DOHH2 (cell line): ENCODE measurements around the gene DUSP16.

ENCODE experiments used
- EZH2phosphoT487 ChIP-seq: fragments of 200-600 bp; sonication (generic); IDR thresholded peaks from 2 replicates; pipeline ENCODE4 v1.6.1; 2017; ENCODE audit warnings: borderline replicate concordance, mild to moderate bottlenecking, antibody characterized with exemption, low read length, moderate library complexity, mixed read lengths
- TF ChIP-seq, protein P1 (sequence below): fragments of 200-600 bp; sonication (generic); IDR thresholded peaks from one replicate; pipeline ENCODE4 v1.5.1; 2014; ENCODE audit warnings: antibody characterized with exemption, mild to moderate bottlenecking, low read depth, low read length; ENCODE audit not compliant: poor library complexity, severe bottlenecking

DNA sequence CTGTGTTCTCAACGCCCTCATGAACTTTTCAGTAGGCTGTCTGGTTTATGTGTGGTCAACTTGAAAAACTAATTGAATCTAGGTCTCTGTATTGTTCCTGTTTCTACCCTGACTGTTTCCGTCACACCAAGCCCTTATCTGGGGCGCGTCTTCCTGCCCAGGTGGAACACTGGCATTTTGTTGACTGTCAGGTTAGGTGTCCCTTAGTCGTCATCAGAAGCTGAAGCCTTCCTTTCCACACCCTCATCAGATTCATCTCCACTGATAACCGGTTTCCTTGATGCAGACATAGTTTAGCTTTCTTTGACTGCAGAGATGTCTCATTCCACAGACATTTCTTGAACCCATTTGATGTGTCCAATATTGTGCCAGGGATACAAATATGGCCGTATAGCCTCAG is 96.5 kb downstream of the DUSP16 start:
- TF ChIP-seq, protein P1, sequence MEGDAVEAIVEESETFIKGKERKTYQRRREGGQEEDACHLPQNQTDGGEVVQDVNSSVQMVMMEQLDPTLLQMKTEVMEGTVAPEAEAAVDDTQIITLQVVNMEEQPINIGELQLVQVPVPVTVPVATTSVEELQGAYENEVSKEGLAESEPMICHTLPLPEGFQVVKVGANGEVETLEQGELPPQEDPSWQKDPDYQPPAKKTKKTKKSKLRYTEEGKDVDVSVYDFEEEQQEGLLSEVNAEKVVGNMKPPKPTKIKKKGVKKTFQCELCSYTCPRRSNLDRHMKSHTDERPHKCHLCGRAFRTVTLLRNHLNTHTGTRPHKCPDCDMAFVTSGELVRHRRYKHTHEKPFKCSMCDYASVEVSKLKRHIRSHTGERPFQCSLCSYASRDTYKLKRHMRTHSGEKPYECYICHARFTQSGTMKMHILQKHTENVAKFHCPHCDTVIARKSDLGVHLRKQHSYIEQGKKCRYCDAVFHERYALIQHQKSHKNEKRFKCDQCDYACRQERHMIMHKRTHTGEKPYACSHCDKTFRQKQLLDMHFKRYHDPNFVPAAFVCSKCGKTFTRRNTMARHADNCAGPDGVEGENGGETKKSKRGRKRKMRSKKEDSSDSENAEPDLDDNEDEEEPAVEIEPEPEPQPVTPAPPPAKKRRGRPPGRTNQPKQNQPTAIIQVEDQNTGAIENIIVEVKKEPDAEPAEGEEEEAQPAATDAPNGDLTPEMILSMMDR: no peak
- TF ChIP-seq EZH2phosphoT487: no peak
